NCI-H2196 (cell line): ENCODE data around the gene WFDC1.
"Not testable (repeated sequence)": the region's sequence is repeated elsewhere in the genome, so short reads cannot be mapped to it uniquely, and the experiment has no call there.

Experiments
- DNase-seq: peaks from one replicate; lab custom pipeline; 2025; ENCODE audit not compliant: unreplicated experiment; lab: John Stamatoyannopoulos, UW

The WFDC1 gene

GRCh38 chr16:84324434-84325262 is 30.0 kb downstream of the WFDC1 start:
- no peak for DNase-seq

GRCh38 chr16:84326545-84326944 is 31.9 kb downstream of the WFDC1 start:
- no peak for DNase-seq

GRCh38 chr16:84327926-84328505 is 33.3 kb downstream of the WFDC1 start:
- DNase-seq = no peak

GRCh38 chr16:84329016-84329415 is 34.3 kb downstream of the WFDC1 start:
- no peak for DNase-seq

GRCh38 chr16:84329843-84330684 is 35.4 kb downstream of the WFDC1 start:
- DNase-seq = no peak

- DNase-seq = no peak
Measured at GRCh38 chr16:84330685-84331050, 36.0 kb downstream of the WFDC1 start.

DNA sequence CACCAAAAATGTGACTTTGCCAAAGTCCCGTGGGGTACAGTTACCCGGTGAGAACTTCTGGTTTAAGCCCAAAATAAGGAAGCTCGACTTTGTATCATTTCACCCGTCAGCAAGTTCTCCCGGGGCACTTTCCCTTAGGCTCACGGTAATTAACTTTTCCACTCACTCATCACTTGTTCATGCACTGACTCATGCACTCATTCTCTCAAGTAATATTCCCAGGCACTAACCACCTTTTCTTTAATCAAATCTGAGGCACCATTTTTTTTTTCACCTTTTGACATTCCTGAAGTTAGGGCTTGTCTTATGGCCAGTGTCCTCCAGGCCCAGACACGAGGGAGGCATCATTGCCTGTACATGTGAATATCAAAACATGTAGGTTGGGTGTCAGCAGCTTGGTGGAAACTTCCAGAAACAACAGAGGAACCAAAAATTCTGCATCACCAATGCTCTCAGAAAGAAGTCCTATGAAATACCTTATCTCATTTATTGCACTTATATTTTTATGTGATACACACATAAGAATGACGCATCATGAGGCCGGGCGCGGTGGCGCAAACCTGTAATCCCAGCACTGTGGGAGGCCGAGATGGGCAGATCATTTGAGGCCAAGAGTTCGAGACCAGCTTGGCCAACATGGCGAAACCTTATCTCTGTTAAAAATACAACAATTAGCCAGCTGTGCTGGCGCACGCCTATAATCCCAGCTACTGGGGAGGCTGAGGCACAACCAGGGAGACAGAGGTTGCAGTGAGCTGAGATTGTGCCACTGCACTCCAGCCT is 37.5 kb downstream of the WFDC1 start:
- no peak for DNase-seq

DNA sequence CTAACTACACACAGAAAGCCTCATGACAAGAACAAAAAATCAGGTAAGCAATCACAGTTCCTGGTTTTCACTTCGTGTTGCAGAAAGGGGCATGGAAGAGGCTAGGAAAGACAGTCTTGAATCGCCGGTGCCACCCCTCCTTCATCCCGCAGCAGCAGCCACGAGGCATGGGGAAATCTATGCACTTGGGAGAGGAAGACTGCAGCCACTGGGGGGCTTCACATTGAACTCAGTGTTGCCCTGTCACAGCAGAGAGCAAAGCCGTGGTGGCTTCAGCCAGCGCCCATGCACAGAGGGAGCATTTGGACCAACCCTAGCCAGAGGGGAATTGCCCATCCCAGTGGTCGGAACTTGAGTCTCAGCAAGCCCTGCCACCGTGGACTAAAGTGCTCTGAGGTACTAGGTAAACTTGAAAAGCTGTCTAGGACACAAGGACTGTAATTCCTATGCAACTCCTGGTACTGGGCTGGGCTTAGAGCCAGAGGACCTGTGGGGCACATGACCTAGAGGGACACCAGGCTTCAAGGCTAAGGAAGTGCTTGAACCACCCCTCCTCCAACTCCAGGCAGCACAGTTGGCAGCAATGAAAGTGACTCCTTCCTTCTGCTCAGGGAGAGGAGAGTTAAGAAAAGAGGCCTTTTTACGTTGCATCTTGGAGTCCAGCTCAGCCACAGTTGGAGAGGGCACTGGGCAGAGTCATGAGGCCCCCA is 38.5 kb downstream of the WFDC1 start:
- DNase-seq = peak; percentile 38

DNA sequence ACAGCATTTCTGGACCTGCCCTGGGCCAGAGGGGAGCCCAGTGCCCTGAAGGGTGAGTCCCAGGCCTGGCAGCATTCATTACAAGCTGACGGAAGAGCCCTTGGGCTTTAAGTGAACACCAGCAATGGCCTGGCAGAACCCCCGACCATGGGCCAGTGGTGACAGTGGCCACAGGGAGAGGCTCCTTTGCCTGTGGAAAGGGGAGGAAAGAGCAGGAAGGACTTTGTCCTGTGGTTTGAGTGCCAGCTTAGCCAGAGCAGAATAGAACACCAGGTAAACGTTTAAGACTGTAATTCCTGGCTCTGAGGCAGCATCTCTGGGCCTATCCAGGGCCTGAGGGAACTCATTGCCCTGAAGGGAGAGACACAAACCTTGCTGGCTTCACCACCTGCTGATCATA is 39.4 kb downstream of the WFDC1 start:
- no peak for DNase-seq

DNA sequence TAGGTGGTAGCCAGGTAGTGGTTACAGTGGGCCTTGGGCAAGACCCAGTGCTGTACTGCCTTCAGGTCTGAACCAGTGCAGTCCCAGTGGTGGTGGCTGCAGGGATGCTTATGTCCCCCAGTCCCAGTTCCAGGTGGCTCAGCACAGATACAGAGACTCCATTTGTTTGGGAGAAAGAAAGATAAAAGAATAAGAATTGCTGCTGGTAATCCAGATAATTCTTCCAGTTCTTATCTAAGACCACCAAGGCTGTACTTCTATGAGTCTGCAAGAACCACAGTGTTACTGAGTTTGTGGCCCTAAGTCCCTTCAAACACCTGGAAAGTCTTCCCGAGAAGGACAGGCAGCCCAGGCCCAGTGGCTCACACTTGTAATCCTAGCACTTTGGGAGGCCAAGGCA is 39.8 kb downstream of the WFDC1 start:
- no peak for DNase-seq

- not testable (repeated sequence) for DNase-seq
Measured at GRCh38 chr16:84337236-84337635, 42.6 kb downstream of the WFDC1 start.

GRCh38 chr16:84339311-84339710 is 44.6 kb downstream of the WFDC1 start:
- DNase-seq = no peak

- no peak for DNase-seq
Measured at GRCh38 chr16:84339766-84340165, 45.1 kb downstream of the WFDC1 start.

GRCh38 chr16:84340325-84341040 is 45.8 kb downstream of the WFDC1 start:
- no peak for DNase-seq

GRCh38 chr16:84341528-84342295 is 47.0 kb downstream of the WFDC1 start:
- no peak for DNase-seq

DNA sequence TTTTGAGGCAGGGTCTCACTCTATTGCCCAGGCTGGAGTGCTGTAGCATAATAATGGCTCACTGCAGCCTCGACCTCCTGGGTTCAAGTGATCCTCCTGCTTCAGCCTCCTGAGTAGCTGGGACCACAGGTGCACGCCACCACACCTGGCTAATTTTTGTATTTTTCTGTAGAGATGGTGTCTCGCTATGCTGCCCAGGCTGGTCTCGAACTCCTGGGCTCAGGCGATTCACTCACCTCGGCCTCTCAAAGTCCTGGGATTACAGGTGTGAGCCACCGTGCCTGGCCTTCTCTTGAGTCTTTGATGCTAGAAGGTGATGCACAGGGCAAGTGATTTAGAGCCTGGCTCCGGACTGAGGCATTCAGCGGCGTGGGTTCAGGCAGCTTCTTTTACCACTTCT is 49.1 kb downstream of the WFDC1 start:
- DNase-seq = not testable (repeated sequence)

DNA sequence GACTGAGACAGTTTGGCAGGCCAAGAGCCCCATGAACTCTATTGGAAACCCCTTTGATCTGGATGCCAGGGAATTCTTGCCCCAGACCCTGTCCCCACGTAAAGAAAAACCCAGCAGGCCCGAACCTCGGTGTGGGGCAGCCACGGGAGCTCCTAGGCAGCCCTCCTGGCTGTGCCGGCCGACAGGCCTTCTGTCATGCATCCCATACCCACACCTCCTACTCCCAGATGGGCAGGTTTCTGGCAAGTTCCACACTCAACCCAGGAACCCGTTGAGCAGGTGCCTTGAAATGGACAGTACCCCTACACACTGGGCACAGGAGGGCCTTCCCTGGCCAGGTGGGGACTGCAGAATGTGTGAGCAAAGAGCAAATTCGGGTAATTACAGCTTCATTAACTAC is 50.1 kb downstream of the WFDC1 start:
- DNase-seq = no peak

GRCh38 chr16:84347161-84347560 is 52.5 kb downstream of the WFDC1 start:
- no peak for DNase-seq

DNA sequence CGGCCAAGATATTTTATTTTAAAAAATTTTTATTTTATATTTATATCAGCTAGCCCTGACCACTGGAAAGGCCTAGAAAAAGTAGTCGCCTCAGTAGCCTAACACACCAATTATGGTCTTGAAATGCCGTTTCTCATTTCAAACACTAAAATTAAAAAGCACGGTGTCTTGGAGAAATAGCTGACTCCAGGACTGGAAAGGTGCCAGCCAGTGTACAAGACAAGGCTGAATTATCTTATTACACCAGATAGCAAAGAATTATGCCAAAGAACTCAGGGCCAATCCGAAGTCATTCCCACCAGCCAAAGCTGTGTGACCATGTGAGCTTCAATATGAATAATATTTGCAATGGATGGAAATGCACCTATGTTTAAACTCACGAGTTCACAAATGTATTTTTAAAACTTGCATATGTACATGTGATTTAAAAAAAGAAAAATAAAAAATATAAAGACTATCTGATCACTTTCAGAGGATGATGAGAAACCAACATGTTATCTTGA is 53.8 kb downstream of the WFDC1 start:
- DNase-seq = no peak
